NCI-H2171 treated with DMSO at 0.1 percent for 48 hours (cell line): Measurements from ENCODE around the gene LIMCH1.
"Not testable (repeated sequence)": the region's sequence is repeated elsewhere in the genome, so short reads cannot be mapped to it uniquely, and the experiment has no call there.

ENCODE experiments used
- DNase-seq: peaks from one replicate; lab custom pipeline; 2025; lab: John Stamatoyannopoulos, UW

Gene LIMCH1

GRCh38 chr4:41642746-41643145, 104.8 kb downstream of the LIMCH1 start:
- DNase-seq = not testable (repeated sequence)

GRCh38 chr4:41643331-41643730, 105.4 kb downstream of the LIMCH1 start:
- no peak for DNase-seq

GRCh38 chr4:41644288-41644914, 106.4 kb downstream of the LIMCH1 start:
- DNase-seq = no peak

GRCh38 chr4:41644915-41645295, 106.9 kb downstream of the LIMCH1 start:
- no peak for DNase-seq

GRCh38 chr4:41645728-41646390, 107.9 kb downstream of the LIMCH1 start:
- DNase-seq = no peak

GRCh38 chr4:41646862-41647261, 108.9 kb downstream of the LIMCH1 start:
- no peak for DNase-seq

GRCh38 chr4:41647383-41647782, 109.4 kb downstream of the LIMCH1 start:
- DNase-seq = no peak

- DNase-seq = not testable (repeated sequence)
Measured at GRCh38 chr4:41651150-41651549, 113.2 kb downstream of the LIMCH1 start.

- DNase-seq = no peak
Measured at GRCh38 chr4:41652971-41653370, 115.0 kb downstream of the LIMCH1 start.

- DNase-seq = no peak
Measured at GRCh38 chr4:41653523-41653922, 115.6 kb downstream of the LIMCH1 start.

- DNase-seq = no peak
Measured at GRCh38 chr4:41655177-41655576, 117.2 kb downstream of the LIMCH1 start.

GRCh38 chr4:41656106-41656505, 118.1 kb downstream of the LIMCH1 start:
- no peak for DNase-seq

GRCh38 chr4:41656572-41657520, 118.9 kb downstream of the LIMCH1 start:
- DNase-seq = no peak

GRCh38 chr4:41657561-41657960, 119.6 kb downstream of the LIMCH1 start:
- DNase-seq = no peak

- peak; percentile 68 for DNase-seq
Measured at GRCh38 chr4:41658163-41658562, 120.2 kb downstream of the LIMCH1 start.

GRCh38 chr4:41660352-41660751, 122.4 kb downstream of the LIMCH1 start:
- no peak for DNase-seq

GRCh38 chr4:41661442-41662076, 123.6 kb downstream of the LIMCH1 start:
- peak; percentile 36 for DNase-seq

GRCh38 chr4:41665636-41666207, 127.8 kb downstream of the LIMCH1 start:
- no peak for DNase-seq

GRCh38 chr4:41668024-41668423, 130.1 kb downstream of the LIMCH1 start:
- no peak for DNase-seq

- DNase-seq = peak; percentile 35
Measured at GRCh38 chr4:41670530-41670929, 132.6 kb downstream of the LIMCH1 start.

GRCh38 chr4:41670982-41671381, 133.0 kb downstream of the LIMCH1 start:
- peak; percentile 26 for DNase-seq
